Mucosa of descending colon (tissue), 3 donors: ENCODE data around the gene ZNF568. TPM values are rescaled to one million over a fixed set of nuclear protein-coding genes. Genes with fewer than 3 reads are reported as not detected.

Source experiments
- ATAC-seq: fragments of 200-7000 bp; cut with Tn5 transposase; one replicate; pipeline ENCODE4 v1.9.1; 2020; ENCODE audit warnings: mild to moderate bottlenecking, moderate library complexity
- DNase-seq, 3 donors: peaks; one replicate each; pipeline ENCODE4 v3.0.0-alpha.2; 2020
- H3K36me3 ChIP-seq: fragments of 200-600 bp; one replicate; pipeline ENCODE4 v1.8.0; 2021; ENCODE audit warnings: low read depth, mild to moderate bottlenecking
- H3K4me1 ChIP-seq: fragments of 200-600 bp; one replicate; pipeline ENCODE4 v1.8.0; 2021; ENCODE audit warnings: low read depth, mild to moderate bottlenecking
- H3K4me3 ChIP-seq: fragments of 200-600 bp; one replicate; pipeline ENCODE4 v1.8.0; 2021; ENCODE audit warnings: mild to moderate bottlenecking
- H3K9me3 ChIP-seq: fragments of 200-600 bp; one replicate; pipeline ENCODE4 v1.8.0; 2021; ENCODE audit warnings: mild to moderate bottlenecking
- CTCF ChIP-seq: fragments of 200-600 bp; IDR thresholded peaks from one replicate; pipeline ENCODE4 v1.8.0; 2022; ENCODE audit warnings: antibody characterized with exemption, mild to moderate bottlenecking
- intact Hi-C, 2 donors: fragments of 100-400 bp; cut with DNase I in 1 of 2; cut with micrococcal nuclease in 1 of 2; formaldehyde crosslinking; loops; one replicate each; pipeline versions ENCODE4 v1.11.0 to v1.11.1; 2022; cut with DNase I, micrococcal nuclease
- total RNA-seq, 3 donors: library from RNA; stranded (reverse); fragmentation: NEBNext Ultra II Directional in 2 of 3; extraction: Animal tissue kit (Norgen Biotek cat#: 25700) in 2 of 3; gene quantifications; one replicate each; pipeline versions ENCODE4 v1.2.1 to v1.2.4, GENCODE V29; 2021 to 2023
- donor health status: DM: no; HTN: no; CAD: no; lungs with moderate emphysema.
- donor health status: DM: no; HTN: no; CAD: no.
- donor health status: DM: no; HTN: yes; CAD: no.

ZNF568 gene
- total RNA-seq, 3 donors from 2014 or later = 3.8 to 14.2 (median 4.3) TPM

GRCh38 chr19:36986131-36986530 lies 70.0 kb downstream of the ZNF568 start:
- Histone ChIP-seq H3K4me1 (no peaks in the 10 kb centered on the region), H3K36me3 (no peaks in the 10 kb centered on the region), H3K9me3 (peaks cover 56% of the 10 kb centered on the region), H3K4me3 (no peak overlapping the region)
- intact Hi-C loops = no loop called here
- TF ChIP-seq CTCF = no peak
- no peak for DNase-seq
- no peak for ATAC-seq

- no peak for TF ChIP-seq CTCF
- Histone ChIP-seq H3K9me3 (peaks cover 60% of the 10 kb centered on the region), H3K36me3 (no peaks in the 10 kb centered on the region), H3K4me3 (no peak overlapping the region), H3K4me1 (no peaks in the 10 kb centered on the region)
- intact Hi-C loops = no loop called here
- no peak for ATAC-seq
- DNase-seq = no peak
Measured at GRCh38 chr19:36986601-36987000, 70.5 kb downstream of the ZNF568 start.

GRCh38 chr19:36987091-36987490 lies 71.0 kb downstream of the ZNF568 start:
- no peaks in the 10 kb centered on the region for H3K4me1 ChIP-seq
- no peak for ATAC-seq
- H3K9me3 ChIP-seq = peaks cover 64% of the 10 kb centered on the region
- intact Hi-C loops = no loop called here
- DNase-seq = no peak
- no peak for TF ChIP-seq CTCF
- H3K36me3 ChIP-seq = no peaks in the 10 kb centered on the region
- no peak overlapping the region for H3K4me3 ChIP-seq

- intact Hi-C loops = no loop called here
- DNase-seq (no peak), ATAC-seq (no peak)
- peaks cover 88% of the 10 kb centered on the region for H3K9me3 ChIP-seq
- H3K4me3 ChIP-seq = no peak overlapping the region
- no peak for TF ChIP-seq CTCF
- H3K36me3 ChIP-seq = peaks cover 9% of the 10 kb centered on the region
- H3K4me1 ChIP-seq = no peaks in the 10 kb centered on the region
Measured at GRCh38 chr19:36997152-36997842, 81.2 kb downstream of the ZNF568 start.

GRCh38 chr19:36997843-36998235 lies 81.7 kb downstream of the ZNF568 start:
- H3K4me1 ChIP-seq = no peaks in the 10 kb centered on the region
- ATAC-seq (no peak), DNase-seq (no peak)
- H3K36me3 ChIP-seq = peaks cover 9% of the 10 kb centered on the region
- H3K4me3 ChIP-seq = no peak overlapping the region
- H3K9me3 ChIP-seq = peaks cover 87% of the 10 kb centered on the region
- no peak for TF ChIP-seq CTCF
- intact Hi-C loops = no loop called here

GRCh38 chr19:36999313-36999712 lies 83.2 kb downstream of the ZNF568 start:
- H3K4me3 ChIP-seq = no peak overlapping the region
- DNase-seq (no peak), ATAC-seq (no peak)
- TF ChIP-seq CTCF = no peak
- peaks cover 9% of the 10 kb centered on the region for H3K36me3 ChIP-seq
- no peaks in the 10 kb centered on the region for H3K4me1 ChIP-seq
- H3K9me3 ChIP-seq = peaks cover 85% of the 10 kb centered on the region
- intact Hi-C loops = no loop called here
